Endodermal cell (in vitro differentiated cells): ENCODE measurements around the gene RPL18. TPM values are rescaled to one million over a fixed set of nuclear protein-coding genes. Genes with fewer than 3 reads are reported as not detected.
"Not testable (repeated sequence)": the region's sequence is repeated elsewhere in the genome, so short reads cannot be mapped to it uniquely, and the experiment has no call there.

Experiments
- DNase-seq: peaks from one replicate; pipeline ENCODE4 v3.0.0-alpha.2; 2017
- H3K27ac ChIP-seq: 2 replicates; pipeline ENCODE4 v1.5.1; 2013; ENCODE audit warnings: mild to moderate bottlenecking, low read depth, low read length, moderate library complexity
- H3K27me3 ChIP-seq: 2 replicates; pipeline ENCODE4 v1.6.1; 2013; ENCODE audit warnings: mild to moderate bottlenecking, low read length, moderate library complexity; ENCODE audit not compliant: insufficient read depth, control insufficient read depth, poor library complexity, severe bottlenecking
- H3K36me3 ChIP-seq: 2 replicates; pipeline ENCODE4 v1.7.0; 2013; ENCODE audit warnings: mild to moderate bottlenecking, low read length, moderate library complexity; ENCODE audit not compliant: control insufficient read depth, insufficient read depth
- H3K4me1 ChIP-seq: one replicate; pipeline ENCODE4 v1.7.0; 2013; ENCODE audit warnings: low read length; ENCODE audit not compliant: control insufficient read depth, insufficient read depth
- H3K4me3 ChIP-seq: 2 replicates; pipeline ENCODE4 v1.5.1; 2013; ENCODE audit warnings: mild to moderate bottlenecking, low read length, moderate library complexity
- H3K9ac ChIP-seq: 2 replicates; pipeline ENCODE4 v1.6.1; 2013; ENCODE audit warnings: mild to moderate bottlenecking, low read length, moderate library complexity; ENCODE audit not compliant: poor library complexity, severe bottlenecking; ENCODE audit errors: extremely low read depth
- H3K9me3 ChIP-seq: 2 replicates; pipeline ENCODE4 v1.6.1; 2013; ENCODE audit warnings: mild to moderate bottlenecking, low read length, moderate library complexity; ENCODE audit not compliant: control insufficient read depth
- H3K27ac Mint-ChIP-seq: 2 replicates; pipeline ENCODE4 v1.8.0; 2020; ENCODE audit warnings: mixed read lengths
- H3K27me3 Mint-ChIP-seq: 2 replicates; pipeline ENCODE4 v1.8.0; 2021; ENCODE audit warnings: mild to moderate bottlenecking, mixed read lengths; ENCODE audit not compliant: insufficient read depth
- H3K36me3 Mint-ChIP-seq: 2 replicates; pipeline ENCODE4 v1.8.0; 2020; ENCODE audit warnings: low read depth, mixed read lengths
- H3K4me1 Mint-ChIP-seq: 2 replicates; pipeline ENCODE4 v1.8.0; 2020; ENCODE audit warnings: mixed read lengths
- H3K4me3 Mint-ChIP-seq: 2 replicates; pipeline ENCODE4 v1.8.0; 2020; ENCODE audit warnings: mild to moderate bottlenecking, moderate library complexity, mixed read lengths
- H3K9me3 Mint-ChIP-seq: 2 replicates; pipeline ENCODE4 v1.8.0; 2020; ENCODE audit warnings: mild to moderate bottlenecking, mixed read lengths
- CTCF ChIP-seq: fragments of 200-600 bp; sonication (generic); conservative IDR thresholded peaks from 2 replicates; pipeline ENCODE4 v1.5.0; 2021; ENCODE audit warnings: antibody characterized with exemption, mild to moderate bottlenecking
- WGBS, 2 experiments: methylation state at CpG; one replicate each; pipeline versions ENCODE4 v1.1.5 to v1.1.7; 2013; ENCODE audit warnings: missing lambda C conversion rate in 2 of 2, mixed read lengths in 1 of 2; ENCODE audit not compliant: insufficient coverage in 1 of 2, insufficient read length in 1 of 2; 5-methylcytosine and 5-hydroxymethylcytosine counted together
- total RNA-seq, 2 donors: library from RNA; stranded (reverse); fragmentation: NEBNext Ultra II Directional in 1 of 2; extraction: Animal tissue kit (Norgen Biotek cat#: 25700) in 1 of 2; gene quantifications; 2 replicates in 1 of 2; 3 replicates in 1 of 2; pipeline ENCODE4 v1.2.1, GENCODE V29; 2021

The RPL18 gene
- total RNA-seq, 2 donors from 2014 or later = 1,531 to 1,574 TPM

GRCh38 chr19:48658483-48658882, 39.5 kb upstream of the RPL18 start:
- H3K4me3 ChIP-seq = no peak overlapping the region
- Mint-ChIP-seq H3K9me3 (peaks cover 6% of the 10 kb centered on the region), H3K4me3 (no peak overlapping the region), H3K36me3 (no peaks in the 10 kb centered on the region), H3K4me1 (peaks cover 14% of the 10 kb centered on the region), H3K27ac (no peak overlapping the region), H3K27me3 (peaks cover 9% of the 10 kb centered on the region)
- TF ChIP-seq CTCF = no peak
- H3K4me1 ChIP-seq = no peaks in the 10 kb centered on the region
- H3K9me3 ChIP-seq = no peaks in the 10 kb centered on the region
- H3K27me3 ChIP-seq = no peaks in the 10 kb centered on the region
- no peak overlapping the region for H3K27ac ChIP-seq
- no peak overlapping the region for H3K9ac ChIP-seq
- no peak for DNase-seq
- 90 to 91% methylated on average over 5 to 6 of the region's 6 CpGs for WGBS, 2 experiments
- H3K36me3 ChIP-seq = no peaks in the 10 kb centered on the region

- peaks cover 14% of the 10 kb centered on the region for H3K4me1 Mint-ChIP-seq
- not testable (repeated sequence) for H3K36me3 Mint-ChIP-seq, H3K4me1 ChIP-seq, H3K36me3 ChIP-seq, DNase-seq, H3K27ac Mint-ChIP-seq, H3K4me3 ChIP-seq, H3K27me3 Mint-ChIP-seq, H3K9me3 ChIP-seq, H3K9ac ChIP-seq, H3K27ac ChIP-seq, H3K9me3 Mint-ChIP-seq, H3K4me3 Mint-ChIP-seq, H3K27me3 ChIP-seq
- 90 to 96% methylated on average over 2 to 5 of the region's 5 CpGs for WGBS, 2 experiments
Measured at GRCh38 chr19:48657828-48658227, 38.9 kb upstream of the RPL18 start.

DNA sequence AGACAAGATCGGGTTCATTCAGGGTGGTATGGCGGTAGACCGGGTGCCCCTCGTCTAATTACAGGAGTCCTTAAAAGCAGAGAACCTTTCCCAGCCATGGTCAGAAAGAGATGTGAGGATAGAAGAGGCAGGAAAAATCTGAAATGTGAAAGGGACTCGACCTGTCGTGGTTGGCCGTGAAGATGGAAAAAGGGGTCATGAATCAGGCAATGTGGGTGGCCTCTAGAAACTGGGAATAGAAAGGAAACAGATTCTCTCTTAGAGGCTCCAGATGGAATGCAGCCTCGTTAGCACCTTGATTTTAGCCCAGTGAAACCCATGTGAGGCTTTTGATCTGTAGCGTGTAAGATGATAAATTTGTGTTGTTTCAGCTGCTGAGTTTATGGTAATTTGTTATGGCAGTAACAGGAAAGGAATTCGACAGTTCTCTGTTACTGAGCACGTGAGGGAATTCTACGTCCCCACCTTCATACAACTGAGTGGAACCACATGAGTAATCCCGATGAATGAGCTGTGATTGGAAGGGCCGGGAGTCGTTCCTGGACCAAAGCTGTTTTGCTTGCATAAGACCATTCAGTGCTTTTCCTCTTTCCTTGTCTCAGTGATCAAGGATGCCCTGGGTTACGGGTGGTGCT, 38.0 kb upstream of the RPL18 start:
- H3K36me3 Mint-ChIP-seq = no peaks in the 10 kb centered on the region
- DNase-seq = peak; percentile 73

More for the DNA sequence above, 38.0 kb upstream of the RPL18 start:
- no peak overlapping the region for H3K4me3 Mint-ChIP-seq
- Histone ChIP-seq H3K36me3 (no peaks in the 10 kb centered on the region), H3K9ac (no peak overlapping the region), H3K4me3 (no peak overlapping the region), H3K27me3 (no peaks in the 10 kb centered on the region), H3K4me1 (no peaks in the 10 kb centered on the region), H3K27ac (no peak overlapping the region), H3K9me3 (no peaks in the 10 kb centered on the region)
- peaks cover 7% of the 10 kb centered on the region for H3K27me3 Mint-ChIP-seq
- no peak for TF ChIP-seq CTCF
- H3K27ac Mint-ChIP-seq = no peak overlapping the region
- H3K9me3 Mint-ChIP-seq = peaks cover 7% of the 10 kb centered on the region
- peaks cover 16% of the 10 kb centered on the region for H3K4me1 Mint-ChIP-seq
- 44 to 54% methylated on average over 11 to 16 of the region's 16 CpGs for WGBS, 2 experiments
